NCI-H82 treated with DMSO at 0.1 percent for 48 hours (cell line): Measurements from ENCODE around the gene SH2B2.
"Not testable (repeated sequence)": the region's sequence is repeated elsewhere in the genome, so short reads cannot be mapped to it uniquely, and the experiment has no call there.

Experiments used
- DNase-seq: peaks from one replicate; lab custom pipeline; 2025; ENCODE audit not compliant: unreplicated experiment; lab: John Stamatoyannopoulos, UW

SH2B2 gene

GRCh38 chr7:102303669-102304422 lies 17.2 kb downstream of the SH2B2 start:
- no peak for DNase-seq

DNA sequence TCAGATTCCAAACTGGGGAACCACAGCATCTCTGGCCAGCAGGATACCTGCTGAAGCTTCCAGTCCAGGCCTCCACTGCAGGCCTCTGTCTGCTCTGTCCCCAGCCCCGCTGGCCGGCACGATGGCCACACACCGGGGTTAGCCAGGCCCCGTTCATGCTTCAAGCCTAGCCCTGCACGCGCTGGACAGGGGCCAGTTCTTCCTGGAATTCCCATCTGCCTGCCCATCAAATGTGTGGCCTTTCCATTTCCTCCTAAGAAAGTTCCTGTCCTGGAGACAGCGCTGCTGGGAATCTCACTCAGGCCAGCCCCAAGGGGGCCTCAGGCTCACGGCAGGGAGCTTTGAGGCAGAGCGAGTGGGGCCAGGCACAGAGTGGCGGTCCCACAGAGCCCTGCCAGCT lies 18.0 kb downstream of the SH2B2 start:
- DNase-seq, result no peak

DNA sequence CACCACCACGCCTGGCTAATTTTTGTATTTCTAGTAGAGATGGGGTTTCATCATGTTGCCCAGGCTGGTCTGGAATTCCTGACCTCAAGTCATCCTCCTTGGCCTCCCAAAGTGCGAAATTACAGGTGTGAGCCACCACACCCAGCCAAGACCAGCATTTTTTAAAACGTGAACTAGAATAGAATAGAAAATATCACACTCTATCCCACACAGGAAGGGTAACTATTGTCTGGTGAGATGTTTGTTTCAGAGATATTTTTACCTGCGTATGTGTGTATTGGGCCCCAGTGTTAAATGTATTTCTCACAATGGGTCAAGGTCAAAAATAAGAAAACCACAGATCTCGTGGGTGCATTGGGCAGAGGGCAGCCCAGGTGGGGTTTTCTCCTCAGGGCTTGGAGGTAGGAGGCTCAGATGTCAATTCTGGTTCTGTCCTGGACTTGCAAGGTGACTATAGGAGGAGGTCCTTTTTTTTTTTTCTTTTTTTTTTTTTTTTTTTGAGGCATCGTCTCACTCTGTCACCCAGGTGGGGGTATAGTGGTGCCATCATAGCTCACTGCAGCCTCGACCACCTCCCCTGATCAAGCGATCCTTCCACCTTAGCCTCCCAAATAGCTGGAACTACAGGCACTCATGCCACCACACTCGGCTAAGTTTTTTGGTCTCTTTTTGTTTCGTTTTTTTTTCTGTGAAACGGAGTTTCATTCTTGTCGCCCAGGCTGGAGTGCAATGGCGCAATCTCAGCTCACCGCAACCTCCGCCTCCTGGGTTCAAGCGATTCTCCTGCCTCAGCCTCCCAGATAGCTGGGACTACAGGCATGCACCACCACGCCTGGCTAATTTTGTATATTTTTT lies 19.0 kb downstream of the SH2B2 start:
- DNase-seq, result no peak

GRCh38 chr7:102306916-102307677 lies 20.4 kb downstream of the SH2B2 start:
- DNase-seq, result no peak

DNA sequence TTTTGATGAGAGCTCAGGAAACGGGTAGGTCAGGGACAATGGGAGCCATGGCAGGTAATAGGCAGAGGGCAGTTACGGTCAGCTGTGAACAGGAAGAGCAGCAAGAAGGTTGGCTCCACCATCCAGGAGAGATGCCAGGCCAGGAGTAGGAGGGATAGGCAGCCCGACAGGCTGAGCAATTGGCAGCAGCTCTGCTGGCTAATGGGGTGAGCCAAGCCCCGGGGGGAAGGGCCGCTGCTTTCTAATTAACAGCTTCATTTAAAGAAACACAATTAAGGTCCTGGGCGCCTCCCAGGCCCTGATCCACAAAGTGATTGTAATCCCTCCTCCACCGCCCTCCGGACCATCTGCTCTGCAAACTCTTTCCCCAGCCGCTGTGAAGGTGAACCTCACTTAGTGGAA lies 23.7 kb downstream of the SH2B2 start:
- peak; percentile 87 for DNase-seq

- DNase-seq, result no peak
Measured at GRCh38 chr7:102312317-102312716, 25.6 kb downstream of the SH2B2 start.

DNA sequence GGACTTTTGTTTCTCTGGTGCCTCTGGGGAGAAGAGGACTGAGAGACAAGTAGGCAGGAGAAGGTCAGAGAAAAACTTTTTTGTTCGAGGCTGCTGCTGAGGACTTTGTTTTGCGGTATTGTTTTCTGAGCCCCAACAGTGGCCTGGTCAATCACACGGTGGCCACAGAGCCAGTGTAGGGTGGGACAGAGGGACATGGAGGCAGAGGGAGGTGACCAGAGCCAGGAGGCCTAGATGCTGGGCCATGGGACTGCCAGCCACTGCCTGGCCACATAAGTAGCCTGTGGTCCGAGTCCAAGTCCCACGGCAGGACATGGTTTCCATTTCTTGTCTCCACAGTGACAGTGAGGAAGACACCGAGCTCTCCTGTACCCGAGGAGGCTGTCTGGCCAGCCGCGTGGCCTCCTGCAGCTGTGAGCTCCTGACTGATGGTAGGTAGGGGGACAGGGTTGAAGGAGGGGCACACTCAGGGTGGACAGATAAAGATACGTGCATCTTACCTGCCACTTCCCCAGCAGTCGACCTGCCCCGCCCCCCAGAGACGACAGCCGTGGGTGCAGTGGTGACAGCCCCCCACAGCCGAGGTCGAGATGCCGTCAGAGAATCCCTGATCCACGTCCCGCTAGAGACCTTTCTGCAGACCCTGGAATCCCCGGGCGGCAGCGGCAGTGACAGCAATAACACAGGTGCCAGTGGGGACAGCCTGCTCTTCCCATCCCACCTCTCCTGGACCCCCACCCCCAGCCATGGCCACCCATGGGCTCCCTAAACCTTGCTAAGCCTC lies 27.5 kb downstream of the SH2B2 start:
- DNase-seq, result no peak

DNA sequence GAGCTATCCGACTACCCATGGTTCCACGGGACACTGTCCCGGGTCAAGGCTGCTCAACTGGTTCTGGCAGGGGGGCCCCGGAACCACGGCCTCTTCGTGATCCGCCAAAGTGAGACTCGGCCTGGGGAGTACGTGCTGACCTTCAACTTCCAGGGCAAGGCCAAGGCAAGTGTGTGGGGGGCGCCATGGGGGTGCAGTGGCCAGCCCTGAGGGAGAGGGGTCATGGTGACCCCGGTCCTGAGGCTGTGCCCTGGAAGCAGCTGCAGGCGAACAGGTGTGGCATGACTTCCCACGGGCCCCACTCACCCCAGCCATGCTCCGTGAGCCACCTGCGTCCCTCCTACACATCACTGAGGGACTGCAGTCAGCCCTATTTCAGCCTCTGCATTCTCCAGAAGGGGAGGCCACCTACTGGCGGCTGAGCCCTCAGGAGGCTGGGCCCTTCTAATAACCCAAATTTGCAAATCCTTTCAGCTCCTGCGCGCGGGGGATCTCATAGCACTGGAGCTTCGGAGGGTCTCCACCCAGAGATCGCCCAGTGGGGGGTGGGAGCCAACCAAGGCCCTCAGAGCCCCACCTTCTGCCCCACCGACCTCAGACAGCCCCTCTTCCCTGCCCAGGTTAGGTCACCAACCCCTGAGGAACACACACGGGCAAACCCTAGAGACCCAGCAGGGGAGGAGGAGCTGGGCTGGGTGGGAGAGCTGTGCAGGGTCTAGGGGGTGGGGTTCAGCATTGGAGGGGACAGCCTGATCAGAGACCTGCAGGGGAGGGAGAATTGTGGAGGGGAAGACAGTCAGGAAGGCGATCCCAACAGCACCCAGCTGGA lies 30.8 kb downstream of the SH2B2 start:
- no peak for DNase-seq

- DNase-seq, result no peak
Measured at GRCh38 chr7:102318482-102318971, 31.9 kb downstream of the SH2B2 start.

GRCh38 chr7:102319671-102320070 lies 33.0 kb downstream of the SH2B2 start:
- no peak for DNase-seq

- no peak for DNase-seq
Measured at GRCh38 chr7:102320181-102320580, 33.5 kb downstream of the SH2B2 start.

DNA sequence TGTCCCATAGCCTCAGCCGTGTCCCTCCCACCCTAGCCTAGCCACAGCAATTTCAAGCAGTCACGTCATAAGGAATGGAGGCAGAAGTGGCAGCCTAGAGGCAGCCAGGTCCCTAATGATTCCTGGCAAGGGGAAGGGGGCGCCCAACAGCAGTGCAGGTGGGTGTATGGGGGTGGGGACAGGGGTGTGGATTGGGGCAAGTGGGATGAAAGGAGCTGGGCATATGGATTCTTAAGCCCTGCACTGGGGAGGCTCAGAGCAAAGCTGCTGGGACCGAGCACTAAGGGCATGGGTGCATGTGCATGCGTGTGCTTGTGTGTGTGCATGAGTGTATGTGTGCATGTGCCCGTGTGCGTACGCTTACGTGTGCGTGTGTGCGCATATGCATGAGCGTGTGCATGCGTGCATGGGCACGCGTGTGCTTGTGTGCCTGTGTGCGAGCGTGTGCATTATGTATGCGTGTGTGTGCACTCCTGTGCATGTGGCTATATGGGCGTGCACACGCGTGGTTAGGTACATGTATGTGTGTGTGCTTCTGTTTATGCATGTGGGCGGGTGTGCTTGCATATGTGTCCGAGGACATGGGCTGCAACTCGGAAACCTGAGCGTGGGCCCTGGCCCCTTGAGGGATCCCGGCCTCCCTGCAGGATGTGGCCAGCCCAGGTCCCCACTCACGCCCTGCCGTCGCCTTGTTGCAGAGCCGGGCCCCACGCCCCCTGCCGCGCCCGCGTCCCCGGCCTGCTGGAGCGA lies 34.1 kb downstream of the SH2B2 start:
- DNase-seq, result no peak

DNA sequence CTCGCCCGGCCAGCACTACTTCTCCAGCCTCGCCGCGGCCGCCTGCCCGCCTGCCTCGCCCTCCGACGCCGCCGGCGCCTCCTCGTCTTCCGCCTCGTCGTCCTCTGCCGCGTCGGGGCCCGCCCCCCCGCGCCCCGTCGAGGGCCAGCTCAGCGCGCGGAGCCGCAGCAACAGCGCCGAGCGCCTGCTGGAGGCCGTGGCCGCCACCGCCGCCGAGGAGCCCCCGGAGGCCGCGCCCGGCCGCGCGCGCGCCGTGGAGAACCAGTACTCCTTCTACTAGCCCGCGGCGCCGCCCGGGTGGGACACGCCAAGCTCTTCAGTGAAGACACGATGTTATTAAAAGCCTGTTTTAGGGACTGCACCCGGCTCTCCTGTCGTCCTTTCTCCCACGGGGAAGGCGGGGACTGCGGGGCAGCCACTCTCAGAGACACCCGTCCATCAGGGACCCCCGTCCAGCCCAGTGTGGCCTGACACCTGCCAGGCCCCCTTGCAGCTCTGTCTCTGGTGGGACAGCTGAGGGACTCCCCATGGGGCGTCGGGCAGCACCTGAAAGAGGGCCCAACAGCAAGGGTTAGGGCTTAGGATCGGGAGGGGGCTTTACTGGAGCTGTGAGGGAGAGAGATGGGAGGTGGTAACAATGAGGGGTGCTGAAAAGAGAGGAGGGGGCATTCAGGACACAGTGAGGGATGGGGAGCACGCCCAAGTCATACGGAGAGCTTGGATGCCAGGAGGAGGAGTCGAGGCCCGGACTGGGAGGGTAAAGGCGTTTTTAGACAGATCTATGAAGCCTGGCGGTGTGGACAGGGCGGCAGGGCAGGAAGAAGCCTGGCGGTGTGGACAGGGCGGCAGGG lies 34.9 kb downstream of the SH2B2 start:
- DNase-seq, result no peak

DNA sequence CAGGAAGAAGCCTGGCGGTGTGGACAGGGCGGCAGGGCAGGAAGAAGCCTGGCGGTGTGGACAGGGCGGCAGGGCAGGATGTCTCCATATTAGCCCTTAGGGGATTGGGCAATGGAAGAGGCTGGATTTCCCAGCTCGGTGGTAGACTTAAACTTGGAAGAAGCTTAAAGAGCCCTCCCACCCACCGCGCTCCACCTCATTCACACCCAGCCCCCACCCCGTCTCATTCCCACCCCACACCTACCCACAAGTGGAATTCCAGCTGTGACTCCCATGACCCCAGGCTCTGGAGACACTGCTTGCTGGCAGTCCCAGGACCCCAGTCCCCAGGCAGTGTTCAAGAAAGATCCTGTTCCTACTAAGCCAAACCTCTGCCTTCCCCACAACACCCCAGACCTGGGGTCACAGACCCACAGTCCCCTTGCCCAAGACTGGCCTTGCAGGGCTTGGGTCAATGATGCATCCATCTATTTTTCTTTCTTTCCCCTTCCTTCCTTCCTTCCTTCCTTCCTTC lies 35.6 kb downstream of the SH2B2 start:
- DNase-seq, result no peak

- no peak for DNase-seq
Measured at GRCh38 chr7:102323914-102324195, 37.2 kb downstream of the SH2B2 start.

DNA sequence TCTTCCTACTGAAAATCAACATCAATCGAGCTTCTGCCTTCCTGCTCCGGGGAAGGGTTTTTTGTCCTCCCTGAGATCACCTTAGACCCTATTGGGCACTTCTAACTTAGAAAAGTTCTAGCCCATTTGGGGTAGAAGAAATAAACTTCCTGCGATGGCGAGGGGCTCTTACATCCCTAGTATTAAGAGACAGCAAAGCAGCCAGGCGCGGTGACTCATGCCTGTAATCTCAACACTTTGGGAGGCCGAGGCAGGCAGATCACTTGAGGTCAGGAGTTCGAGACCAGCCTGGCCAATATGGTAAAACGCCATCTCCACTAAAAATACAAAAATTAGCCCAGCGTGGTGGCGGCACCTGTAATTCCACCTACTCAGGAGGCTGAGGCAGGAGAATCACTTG lies 38.4 kb downstream of the SH2B2 start:
- not testable (repeated sequence) for DNase-seq

- DNase-seq, result peak; percentile 53
Measured at GRCh38 chr7:102326157-102326889, 39.7 kb downstream of the SH2B2 start.
